AG10803 (cell line): ENCODE measurements around the gene SEL1L2.

Experiments used
- DNase-seq: peaks from one replicate; pipeline ENCODE4 v3.0.0; 2010; ENCODE audit warnings: low read depth
- H3K4me3 ChIP-seq: 2 replicates; pipeline ENCODE4 v1.5.1; 2011; ENCODE audit warnings: mild to moderate bottlenecking, low read length, control low read depth
- TF ChIP-seq, protein P1 (sequence below): conservative IDR thresholded peaks from 2 replicates; pipeline ENCODE4 v1.5.1; 2011; ENCODE audit warnings: mild to moderate bottlenecking, low read length, control low read depth, inconsistent platforms

SEL1L2 gene

DNA sequence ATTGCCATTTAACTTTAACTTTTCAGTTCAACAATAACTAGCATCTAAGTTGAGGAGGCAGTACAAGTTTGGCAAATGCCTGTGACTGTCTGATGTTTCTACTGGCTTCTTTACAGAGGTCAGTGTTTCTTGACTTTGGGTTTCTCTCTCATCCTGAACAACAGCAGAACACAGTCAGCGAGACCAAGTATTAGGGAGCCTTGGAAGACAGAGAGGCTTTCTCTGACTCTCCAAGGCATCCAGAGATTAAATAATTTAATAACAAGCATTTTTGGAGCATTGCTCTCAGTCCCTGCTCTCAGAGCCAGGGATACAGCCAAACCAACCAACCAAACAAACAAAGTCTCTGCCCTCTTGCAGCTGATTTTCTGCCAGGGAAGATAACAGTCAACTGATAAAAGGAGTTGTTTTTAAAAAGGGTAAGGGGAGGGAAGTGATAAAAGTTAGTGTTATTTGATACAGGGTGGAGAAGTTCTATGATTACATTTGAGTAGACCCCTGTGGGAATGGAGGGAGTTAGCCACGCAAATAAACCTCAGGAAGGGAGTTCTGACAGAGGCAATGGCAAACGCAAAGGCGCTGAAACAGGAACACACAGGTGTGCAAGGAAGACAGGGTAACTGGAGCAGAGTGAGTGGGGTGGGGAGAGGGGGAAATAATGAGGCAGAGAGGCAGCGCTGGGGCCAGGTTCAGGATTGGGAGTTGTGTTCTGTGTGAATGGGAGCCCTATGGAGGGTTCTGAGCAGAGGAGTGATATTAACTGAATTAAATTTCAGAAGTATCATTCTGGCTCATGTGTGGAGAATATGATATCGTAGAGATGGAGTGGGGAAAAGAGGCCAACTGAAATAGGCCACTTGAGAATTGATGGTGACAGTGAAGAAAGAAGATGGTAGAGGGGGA is 55.2 kb downstream of the SEL1L2 start:
- DNase-seq: no peak
- no peak overlapping the region for H3K4me3 ChIP-seq
- TF ChIP-seq, protein P1, sequence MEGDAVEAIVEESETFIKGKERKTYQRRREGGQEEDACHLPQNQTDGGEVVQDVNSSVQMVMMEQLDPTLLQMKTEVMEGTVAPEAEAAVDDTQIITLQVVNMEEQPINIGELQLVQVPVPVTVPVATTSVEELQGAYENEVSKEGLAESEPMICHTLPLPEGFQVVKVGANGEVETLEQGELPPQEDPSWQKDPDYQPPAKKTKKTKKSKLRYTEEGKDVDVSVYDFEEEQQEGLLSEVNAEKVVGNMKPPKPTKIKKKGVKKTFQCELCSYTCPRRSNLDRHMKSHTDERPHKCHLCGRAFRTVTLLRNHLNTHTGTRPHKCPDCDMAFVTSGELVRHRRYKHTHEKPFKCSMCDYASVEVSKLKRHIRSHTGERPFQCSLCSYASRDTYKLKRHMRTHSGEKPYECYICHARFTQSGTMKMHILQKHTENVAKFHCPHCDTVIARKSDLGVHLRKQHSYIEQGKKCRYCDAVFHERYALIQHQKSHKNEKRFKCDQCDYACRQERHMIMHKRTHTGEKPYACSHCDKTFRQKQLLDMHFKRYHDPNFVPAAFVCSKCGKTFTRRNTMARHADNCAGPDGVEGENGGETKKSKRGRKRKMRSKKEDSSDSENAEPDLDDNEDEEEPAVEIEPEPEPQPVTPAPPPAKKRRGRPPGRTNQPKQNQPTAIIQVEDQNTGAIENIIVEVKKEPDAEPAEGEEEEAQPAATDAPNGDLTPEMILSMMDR: no peak

- TF ChIP-seq, protein P1: no peak
- DNase-seq: peak; percentile 61
- H3K4me3 ChIP-seq: no peak overlapping the region
Observed at GRCh38 chr20:13930281-13930680, 60.1 kb downstream of the SEL1L2 start.

DNA sequence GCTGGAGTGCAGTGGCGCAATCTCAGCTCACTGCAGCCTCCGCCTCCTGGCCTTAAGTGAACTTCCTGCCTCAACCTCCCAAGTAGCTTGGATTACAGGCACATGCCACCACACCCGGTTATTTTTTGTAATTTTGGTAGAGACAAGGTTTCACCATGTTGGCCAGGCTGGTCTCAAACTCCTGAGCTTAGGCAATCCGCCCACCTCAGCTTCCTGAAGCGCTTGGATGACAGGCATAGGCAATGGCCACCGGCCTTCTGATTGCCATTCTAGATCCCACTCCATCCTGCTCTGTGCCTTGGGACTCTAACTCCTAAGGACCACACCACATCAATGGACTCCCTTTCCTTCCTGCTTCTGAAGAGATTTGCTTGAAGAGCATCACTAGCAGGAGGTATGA is 60.6 kb downstream of the SEL1L2 start:
- TF ChIP-seq, protein P1: no peak
- no peak for DNase-seq
- H3K4me3 ChIP-seq: no peak overlapping the region

DNA sequence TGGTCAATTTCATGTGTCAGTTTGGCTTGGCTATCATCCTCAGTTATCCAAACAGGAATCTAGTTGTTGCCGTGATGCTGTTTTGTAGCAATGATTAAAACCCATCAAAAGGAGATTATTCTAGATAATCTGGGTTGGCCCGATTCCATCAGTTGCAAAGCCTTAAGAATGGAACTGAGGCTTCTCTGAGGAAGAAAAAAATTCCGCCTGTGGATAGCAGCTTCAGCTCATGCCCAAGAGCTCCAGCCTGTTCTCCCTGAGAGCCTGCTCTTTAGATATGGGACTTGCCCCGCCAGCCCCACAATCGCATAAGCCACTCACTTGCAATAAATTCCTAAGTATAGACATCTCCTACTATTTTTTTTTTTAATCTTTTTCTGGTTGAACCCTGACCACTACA is 61.5 kb downstream of the SEL1L2 start:
- no peak for DNase-seq
- H3K4me3 ChIP-seq: no peak overlapping the region
- TF ChIP-seq, protein P1: no peak

- TF ChIP-seq, protein P1: no peak
- no peak overlapping the region for H3K4me3 ChIP-seq
- no peak for DNase-seq
Observed at GRCh38 chr20:13927171-13927570, 63.2 kb downstream of the SEL1L2 start.

GRCh38 chr20:13922241-13922640 is 68.2 kb downstream of the SEL1L2 start:
- peak; percentile 45 for DNase-seq
- no peak overlapping the region for H3K4me3 ChIP-seq
- TF ChIP-seq, protein P1: no peak

GRCh38 chr20:13915284-13915683 is 75.1 kb downstream of the SEL1L2 start:
- no peak for DNase-seq
- TF ChIP-seq, protein P1: no peak
- H3K4me3 ChIP-seq: no peak overlapping the region
